ENCODE measurements around the gene MYO1E.
A peak's percentile ranks its signal among the peaks of the same experiment; 100 is the strongest.

Gene MYO1E

GRCh38 chr15:59268168-59268851 lies 104.4 kb downstream of the MYO1E start:
- no peak for DNase-seq (ENCODE audit: low read depth in 4 of 4, low spot score in 1 of 4)

- DNase-seq (ENCODE audit: low read depth in 4 of 4, low spot score in 1 of 4): no peak
Measured at GRCh38 chr15:59266028-59266427, 106.6 kb downstream of the MYO1E start.

GRCh38 chr15:59262316-59262715 lies 110.4 kb downstream of the MYO1E start:
- no peak for DNase-seq (ENCODE audit: low read depth in 4 of 4, low spot score in 1 of 4)

DNA sequence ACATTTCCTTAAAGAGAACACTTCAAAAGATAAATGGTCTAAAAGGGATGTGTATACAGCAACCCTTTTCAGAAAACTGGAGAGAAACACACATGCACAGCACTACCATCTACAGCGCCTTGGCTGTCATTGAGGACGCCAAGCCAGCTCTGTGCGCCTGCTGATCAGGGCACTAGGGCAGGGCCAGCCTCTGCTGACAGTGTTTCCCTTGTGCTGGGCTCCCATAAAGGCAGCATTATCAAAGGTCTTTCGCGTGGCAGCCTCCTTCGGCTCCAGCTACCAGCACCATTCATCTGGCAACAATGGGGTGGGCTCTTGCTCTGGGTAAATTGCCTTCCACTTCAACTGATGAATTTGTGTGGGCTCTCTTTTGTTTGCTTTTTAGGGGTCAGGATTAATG lies 112.6 kb downstream of the MYO1E start:
- DNase-seq (ENCODE audit: low read depth in 4 of 4, low spot score in 1 of 4): no peak

- DNase-seq (ENCODE audit: low read depth in 4 of 4, low spot score in 1 of 4): no peak
Measured at GRCh38 chr15:59259137-59259943, 113.3 kb downstream of the MYO1E start.

- no peak for DNase-seq (ENCODE audit: low read depth in 4 of 4, low spot score in 1 of 4)
Measured at GRCh38 chr15:59258317-59258716, 114.4 kb downstream of the MYO1E start.

DNA sequence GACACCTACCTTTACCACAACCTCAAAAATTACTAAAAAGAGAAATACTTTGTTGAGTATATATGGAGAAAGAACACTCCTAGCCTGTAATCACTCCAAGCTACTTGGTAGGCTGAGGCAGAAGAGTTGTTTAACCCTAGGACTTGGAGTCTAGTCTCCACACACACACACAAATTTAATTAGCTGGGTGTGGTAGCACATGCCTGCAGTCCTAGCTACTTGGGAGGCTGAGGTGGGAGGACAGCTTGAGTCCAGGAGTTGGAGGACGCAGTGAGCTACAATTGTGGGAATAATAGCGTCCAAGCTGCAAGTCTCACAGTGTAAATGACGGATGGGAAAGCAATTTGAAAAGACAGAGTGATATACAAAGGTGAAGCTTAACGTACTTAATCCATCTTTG lies 115.5 kb downstream of the MYO1E start:
- DNase-seq (ENCODE audit: low read depth in 4 of 4, low spot score in 1 of 4): no peak

DNA sequence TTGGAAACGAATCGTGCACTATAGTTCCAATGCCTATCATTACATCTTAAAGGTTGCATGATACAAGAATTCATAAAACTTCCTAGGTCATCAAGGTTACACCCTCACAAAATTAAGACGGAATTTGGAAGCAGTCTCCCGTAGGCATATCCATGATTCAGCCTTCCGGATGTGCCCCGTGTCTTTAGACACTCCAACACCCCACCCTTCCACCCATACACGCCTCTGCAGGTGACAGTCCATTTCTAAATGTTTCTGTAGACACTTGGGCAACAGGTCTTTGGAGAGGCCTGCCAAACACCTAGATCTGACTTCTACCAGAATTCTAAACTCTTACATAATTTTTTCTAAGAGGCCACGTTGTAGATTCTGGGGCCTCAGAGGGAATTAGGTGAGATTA lies 116.2 kb downstream of the MYO1E start:
- DNase-seq (ENCODE audit: low read depth in 4 of 4, low spot score in 1 of 4): no peak

DNA sequence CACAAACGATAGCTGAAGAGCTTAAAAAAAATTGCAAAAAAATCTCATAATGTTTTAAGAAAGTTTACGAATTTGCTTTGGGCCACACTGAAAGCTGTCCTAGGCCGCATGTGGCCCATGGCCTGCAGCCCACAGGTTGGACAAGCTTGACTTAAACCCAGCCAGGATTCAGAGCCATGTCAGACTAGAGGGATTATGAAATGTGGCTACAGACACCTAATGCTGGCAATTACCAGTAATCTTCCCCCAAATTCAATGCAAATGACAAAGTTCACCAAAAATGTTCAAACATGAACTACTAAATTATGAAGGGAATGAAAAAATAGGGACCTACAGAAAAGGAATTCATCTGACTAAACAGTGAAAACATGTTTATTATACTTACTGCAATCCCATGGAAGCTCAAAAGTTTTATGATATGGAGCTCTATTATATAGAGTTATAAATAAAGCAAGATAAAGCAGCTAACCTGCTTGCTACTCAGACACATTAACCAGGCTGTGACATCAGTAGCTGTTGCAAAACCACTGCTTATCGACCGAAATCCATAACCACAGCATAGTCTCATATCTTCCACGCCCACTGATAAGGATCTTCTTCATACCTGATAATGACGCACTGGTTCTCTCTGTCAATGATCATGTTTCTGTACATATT lies 116.9 kb downstream of the MYO1E start:
- DNase-seq (ENCODE audit: low read depth in 4 of 4, low spot score in 1 of 4): peak in 1 of 4 experiments; percentile 8

DNA sequence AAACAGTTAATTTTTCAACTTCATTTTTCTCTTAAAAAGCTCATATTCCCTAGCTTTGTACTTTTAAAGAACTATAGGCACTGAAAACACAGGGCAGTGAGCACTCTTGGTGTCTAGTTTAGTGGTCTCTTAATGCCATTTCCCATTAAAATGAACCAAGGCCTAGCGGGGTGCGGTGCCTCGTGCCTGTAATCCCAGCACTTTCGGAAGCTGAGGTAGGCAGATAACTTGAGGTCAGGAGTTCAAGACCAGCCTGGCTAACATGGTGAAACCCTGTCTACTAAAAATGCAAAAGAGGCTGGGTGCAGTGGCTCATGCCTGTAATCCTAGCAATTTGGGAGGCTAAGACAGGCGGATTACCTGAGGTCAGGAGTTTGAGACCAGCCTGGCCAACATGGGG lies 120.5 kb downstream of the MYO1E start:
- no peak for DNase-seq (ENCODE audit: low read depth in 4 of 4, low spot score in 1 of 4)

DNA sequence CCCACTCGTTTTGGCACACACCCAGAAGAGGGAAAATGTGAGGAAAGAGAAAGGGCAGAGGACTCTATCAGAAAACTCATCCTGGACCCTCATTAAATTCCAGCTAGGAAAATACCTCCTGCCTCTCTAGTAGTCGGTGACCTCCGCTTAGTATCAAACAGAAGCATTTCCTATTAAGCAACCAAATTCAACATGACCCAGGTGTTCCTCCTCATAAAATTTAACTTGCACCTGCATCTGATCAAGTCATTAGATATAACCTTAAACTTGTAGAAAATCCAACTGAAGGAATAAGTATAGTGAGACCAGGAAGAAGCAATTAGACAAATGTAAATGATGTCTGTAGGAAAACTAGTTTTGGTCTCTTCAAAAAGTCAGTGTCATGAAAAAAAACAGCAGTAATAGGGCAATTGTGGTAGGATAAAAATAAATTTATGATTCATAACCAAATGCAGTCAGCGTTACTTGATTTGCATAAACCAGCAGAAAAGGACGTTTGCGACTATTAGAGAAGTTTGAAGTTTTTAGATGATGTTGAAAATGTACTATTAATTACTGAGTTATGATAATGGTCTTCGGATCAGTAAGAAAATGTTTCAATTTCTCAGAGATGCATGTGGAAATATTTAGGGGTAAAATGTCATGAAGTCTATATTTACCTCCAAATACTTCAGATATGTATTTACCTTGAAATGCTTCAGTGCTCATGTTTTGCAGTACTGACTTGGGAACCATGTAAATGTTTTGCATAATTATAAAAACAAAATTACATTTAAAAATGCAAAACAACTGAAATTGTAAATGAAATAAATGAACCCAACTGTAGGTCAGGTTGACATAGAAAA lies 121.4 kb downstream of the MYO1E start:
- DNase-seq (ENCODE audit: low read depth in 4 of 4, low spot score in 1 of 4): no peak

DNA sequence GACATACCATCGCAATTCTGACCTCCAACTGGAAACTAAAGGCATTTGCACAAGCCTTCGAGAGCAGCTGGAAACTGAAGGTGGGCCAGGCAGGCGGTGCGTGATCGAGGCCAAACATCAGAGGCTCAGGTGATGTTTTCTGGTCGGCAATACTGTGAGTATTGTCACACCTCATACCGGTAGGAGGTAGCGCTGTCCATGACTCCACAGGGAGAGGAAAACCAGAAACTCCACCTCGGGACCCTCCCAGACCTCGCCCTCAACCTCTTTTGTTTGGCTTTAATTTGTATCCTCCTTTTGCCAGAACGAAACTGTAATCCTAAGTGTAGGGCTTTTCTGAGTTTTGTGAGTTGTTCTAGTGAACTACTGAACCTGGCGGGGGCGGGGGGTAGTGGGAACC lies 122.4 kb downstream of the MYO1E start:
- no peak for DNase-seq (ENCODE audit: low read depth in 4 of 4, low spot score in 1 of 4)

- no peak for DNase-seq (ENCODE audit: low read depth in 4 of 4, low spot score in 1 of 4)
Measured at GRCh38 chr15:59249816-59250215, 122.9 kb downstream of the MYO1E start.

- DNase-seq (ENCODE audit: low read depth in 4 of 4, low spot score in 1 of 4): peak in 3 of 4 experiments; percentile 16 to 19 (median 16)
Measured at GRCh38 chr15:59247364-59247763, 125.3 kb downstream of the MYO1E start.

- no peak for DNase-seq (ENCODE audit: low read depth in 4 of 4, low spot score in 1 of 4)
Measured at GRCh38 chr15:59245559-59245958, 127.1 kb downstream of the MYO1E start.

GRCh38 chr15:59244337-59244736 lies 128.3 kb downstream of the MYO1E start:
- DNase-seq (ENCODE audit: low read depth in 4 of 4, low spot score in 1 of 4): no peak

DNA sequence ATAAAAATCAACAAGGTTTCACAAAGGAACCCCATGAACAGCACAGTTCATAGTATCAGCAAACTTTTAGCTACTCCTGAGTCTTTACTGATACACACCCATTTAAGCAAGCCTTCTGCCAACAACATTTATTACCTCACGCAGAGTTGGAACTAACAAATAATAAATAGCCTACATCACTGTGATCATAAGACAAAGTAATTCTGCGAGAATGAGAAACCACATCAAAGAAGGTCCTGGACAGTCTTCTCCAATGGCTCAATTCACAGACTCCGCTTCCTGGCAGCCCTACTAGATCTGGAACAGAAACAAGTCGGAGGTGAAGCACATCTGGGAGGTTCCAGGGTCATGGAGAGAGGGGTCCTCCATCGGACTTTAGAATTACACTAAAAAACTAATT lies 129.0 kb downstream of the MYO1E start:
- no peak for DNase-seq (ENCODE audit: low read depth in 4 of 4, low spot score in 1 of 4)

DNA sequence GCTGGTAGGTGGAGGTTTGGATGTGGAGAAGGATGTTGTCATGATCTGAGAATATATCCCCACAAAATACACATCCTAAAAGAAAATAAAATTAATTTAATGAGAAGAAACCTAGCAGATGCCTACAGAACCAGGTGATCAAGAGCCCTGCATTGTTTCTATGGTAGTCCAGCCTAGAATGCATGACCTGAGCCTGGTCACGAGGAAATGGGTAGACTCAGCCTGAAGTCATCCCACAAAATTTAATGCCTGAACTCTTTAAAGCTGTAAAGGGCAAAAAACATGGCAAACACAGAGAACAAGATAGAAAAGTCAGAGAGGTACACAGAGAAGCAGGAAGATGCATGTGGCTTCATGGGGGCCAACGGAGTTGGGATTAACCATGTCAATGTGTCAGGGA lies 130.0 kb downstream of the MYO1E start:
- DNase-seq (ENCODE audit: low read depth in 4 of 4, low spot score in 1 of 4): no peak

DNA sequence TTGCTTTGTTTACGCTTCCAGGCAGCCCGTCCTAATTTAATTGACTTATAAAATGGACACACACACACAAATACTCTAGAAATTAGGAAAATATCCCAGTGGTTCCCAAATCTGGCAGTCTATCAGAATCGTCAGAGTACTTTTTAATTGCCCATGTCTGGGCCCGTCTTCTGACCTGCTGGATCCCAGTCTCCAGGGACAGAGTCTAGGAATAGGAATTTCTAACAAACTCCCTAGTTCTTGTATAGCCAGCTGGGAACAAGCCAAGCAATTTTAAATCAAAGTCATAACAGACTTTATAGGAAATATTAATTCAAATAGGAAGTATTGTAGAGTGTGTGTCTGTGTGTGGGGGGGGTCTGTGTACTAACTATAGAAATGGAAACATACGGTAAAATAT lies 132.6 kb downstream of the MYO1E start:
- DNase-seq (ENCODE audit: low read depth in 4 of 4, low spot score in 1 of 4): no peak

- DNase-seq (ENCODE audit: low read depth in 4 of 4, low spot score in 1 of 4): no peak
Measured at GRCh38 chr15:59237924-59238331, 134.7 kb downstream of the MYO1E start.

- DNase-seq (ENCODE audit: low read depth in 4 of 4, low spot score in 1 of 4): no peak
Measured at GRCh38 chr15:59237119-59237855, 135.4 kb downstream of the MYO1E start.
